HG03520 (cell line): ENCODE results near the gene DDX53.

Experiments used
- ATAC-seq: cut with Tn5 transposase; IDR thresholded peaks from one replicate; pipeline ENCODE4 v1.9.1; 2021; ENCODE audit warnings: mild to moderate bottlenecking, moderate library complexity; ENCODE audit not compliant: unreplicated experiment

Gene DDX53

GRCh38 chrX:22999696-23000223 lies at the start of gene DDX53:
DDX53 (plus strand) TSS chrX:22999960; CDS start chrX:23000058, 98 bp downstream.
- ATAC-seq, result no peak

DNA sequence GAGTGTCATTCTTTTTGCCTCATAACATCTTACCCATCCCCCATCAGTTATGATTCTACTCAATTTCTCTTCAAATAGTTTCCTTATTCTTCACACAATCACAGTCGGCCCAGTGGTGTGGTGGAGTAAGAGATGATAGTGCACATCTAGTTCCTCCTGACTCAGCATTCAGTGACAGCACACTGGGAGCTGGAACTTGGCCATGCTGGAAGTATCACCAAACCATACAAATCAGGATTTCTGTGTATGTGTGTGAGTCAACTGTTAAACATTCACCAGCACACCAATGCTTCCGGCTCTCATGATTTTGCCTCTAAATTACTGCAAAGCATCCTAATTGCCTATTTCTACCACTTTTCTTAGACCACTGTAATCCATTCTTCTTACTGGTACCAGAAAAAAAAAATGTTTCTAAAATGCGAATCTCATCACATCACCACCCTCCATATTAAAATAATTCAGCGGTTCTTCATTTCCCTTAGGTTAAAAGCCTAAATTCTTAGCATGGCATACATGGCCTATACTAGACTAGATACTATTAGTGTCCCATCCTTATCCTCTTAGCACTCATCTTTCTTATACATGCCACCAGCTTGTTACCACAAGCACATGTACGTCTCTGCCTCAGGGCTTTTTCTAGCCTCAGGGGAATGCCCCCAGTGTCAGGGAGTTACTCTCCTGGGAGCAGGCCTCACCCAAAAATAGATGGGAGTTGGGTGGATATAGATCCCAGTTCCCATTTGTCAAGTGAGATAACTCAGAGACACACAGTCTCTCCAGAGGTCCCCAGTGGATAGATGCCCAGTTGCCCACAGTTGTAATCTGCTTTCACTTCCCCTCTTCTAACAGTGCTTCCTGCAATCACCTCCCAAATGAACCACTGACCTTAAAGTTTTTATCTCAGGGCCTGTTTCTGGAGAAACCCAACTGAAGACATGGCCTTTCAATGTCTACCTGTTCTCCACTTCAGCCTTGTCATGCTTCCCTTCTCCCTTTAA lies 49.2 kb upstream of the DDX53 start:
- no peak for ATAC-seq

DNA sequence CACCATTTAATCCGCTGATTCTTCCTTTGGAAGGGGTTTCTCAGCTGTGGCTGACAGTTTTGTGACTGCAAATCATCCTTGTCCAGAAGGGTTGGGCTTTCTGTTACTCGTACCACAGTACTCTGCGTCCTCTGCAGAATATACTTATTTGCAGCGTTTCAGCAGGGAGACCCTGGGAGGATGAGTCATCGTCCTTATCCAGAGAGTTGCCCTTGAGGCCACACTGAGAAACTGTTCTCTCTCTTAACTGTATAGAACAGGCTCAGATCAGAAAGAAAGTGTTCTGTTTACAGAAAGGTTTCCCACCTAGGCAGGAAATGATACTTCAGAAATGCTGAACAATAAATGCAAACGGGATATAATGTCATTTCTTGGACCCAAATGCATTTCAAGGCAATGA lies 47.8 kb upstream of the DDX53 start:
- ATAC-seq, result no peak

- no peak for ATAC-seq
Measured at GRCh38 chrX:22958250-22958649, 41.5 kb upstream of the DDX53 start.

DNA sequence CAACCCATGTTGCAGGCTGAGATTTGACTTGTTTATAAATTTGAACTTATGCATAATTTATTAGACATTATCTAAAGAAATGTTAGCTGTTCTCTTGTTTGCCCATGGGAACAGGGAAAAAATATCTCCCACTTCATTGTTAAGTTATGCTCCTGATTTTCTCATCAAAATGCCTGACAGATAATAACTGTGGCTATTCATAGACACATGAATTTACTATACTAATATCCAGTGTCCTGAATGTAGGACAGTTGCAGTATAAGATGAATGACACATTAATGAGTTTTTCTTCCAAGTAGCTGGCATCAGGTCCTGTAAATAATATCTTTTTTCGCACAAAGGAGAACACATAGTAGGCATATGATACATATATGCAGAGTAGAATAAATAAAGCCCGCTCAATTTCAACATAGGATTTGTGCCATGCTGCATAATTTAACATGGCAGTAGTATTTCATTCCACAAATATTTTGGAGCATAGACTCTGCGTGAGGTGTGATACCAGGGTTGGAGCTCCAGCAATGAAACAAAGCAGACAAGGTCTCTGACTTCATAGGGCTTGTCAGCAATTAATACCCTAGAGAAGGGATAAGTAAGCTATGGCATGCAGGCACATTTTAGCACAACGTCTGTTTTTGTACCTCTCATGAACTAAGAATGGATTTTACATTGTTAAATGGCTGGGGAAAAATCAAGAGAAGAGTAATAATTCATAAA lies 40.4 kb upstream of the DDX53 start:
- no peak for ATAC-seq

GRCh38 chrX:22963196-22963595 lies 36.6 kb upstream of the DDX53 start:
- ATAC-seq, result no peak

DNA sequence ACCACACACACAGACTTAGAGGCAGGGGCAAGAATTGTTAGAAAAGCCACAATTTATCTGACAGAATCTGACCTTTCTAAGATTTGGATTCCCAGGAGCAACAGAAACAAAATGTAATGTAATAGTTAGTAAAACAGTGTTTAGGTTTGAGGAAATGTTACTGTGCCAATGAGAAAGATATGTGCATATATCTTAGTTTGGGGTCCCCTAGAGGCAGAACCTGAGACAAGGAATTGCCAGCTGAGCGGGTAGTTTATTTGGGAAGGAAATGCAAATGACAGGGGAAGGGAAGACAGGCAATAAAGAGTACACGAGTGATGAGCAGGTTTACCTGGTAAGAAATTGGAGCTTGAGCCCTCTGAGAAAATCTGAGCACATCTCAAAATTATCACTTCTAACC lies 31.3 kb upstream of the DDX53 start:
- ATAC-seq, result no peak

DNA sequence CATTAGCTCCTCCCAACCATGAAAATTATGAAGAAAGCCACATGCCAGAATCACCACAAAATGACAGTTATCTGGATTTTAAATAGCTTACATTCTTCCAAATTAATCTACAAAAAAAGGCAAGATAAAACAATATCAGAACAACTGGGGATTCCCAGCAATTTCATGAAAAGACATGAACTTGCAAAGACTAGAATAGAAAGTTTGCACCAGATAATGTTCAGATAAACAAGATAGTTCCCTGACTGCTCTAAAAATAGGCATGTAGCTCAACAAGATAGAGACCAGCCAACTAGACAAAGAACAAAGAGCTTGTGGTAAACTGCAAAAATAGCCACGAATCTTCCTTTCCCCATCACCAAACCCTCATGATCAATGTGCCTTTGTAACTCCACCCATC lies 30.3 kb upstream of the DDX53 start:
- ATAC-seq, result no peak

DNA sequence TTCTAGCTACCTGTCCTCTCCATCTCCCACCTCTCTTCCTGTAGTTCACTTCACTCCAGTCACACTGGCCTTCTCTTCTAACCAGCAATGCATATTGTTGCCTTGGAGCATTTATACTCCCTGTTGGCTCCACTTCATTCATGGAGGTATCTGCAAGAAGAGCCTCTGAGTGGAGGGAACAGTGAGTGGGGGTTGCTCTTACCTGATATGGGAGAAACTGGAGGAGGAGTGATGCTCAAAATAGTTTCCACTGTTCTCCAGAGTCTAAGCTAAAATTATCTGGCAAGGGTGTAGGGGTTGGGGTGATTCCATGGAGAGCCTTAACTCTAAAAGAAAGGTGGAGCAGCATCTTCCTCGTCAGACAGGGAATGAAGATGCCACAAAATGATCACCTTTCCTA lies 28.9 kb upstream of the DDX53 start:
- no peak for ATAC-seq

- no peak for ATAC-seq
Measured at GRCh38 chrX:22974616-22975015, 25.1 kb upstream of the DDX53 start.

DNA sequence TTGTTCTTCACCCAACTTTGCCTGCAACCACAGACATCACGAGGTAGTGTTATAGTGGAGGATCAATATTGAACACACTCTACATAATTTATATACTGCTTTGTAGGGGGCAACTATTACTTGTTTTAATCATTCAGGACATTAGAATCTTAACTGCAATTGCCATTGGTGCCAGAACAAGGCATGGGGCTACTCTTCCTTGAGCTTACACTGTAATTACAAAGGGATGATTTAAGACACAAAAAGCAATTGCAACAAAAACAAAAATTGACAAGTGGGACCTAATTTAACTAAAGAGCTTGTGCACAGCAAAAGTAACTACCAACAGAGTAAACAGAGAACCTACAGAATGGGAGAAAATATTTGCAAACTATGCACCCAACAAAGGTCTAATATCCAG lies 24.0 kb upstream of the DDX53 start:
- ATAC-seq, result no peak

GRCh38 chrX:22985958-22986357 lies 13.8 kb upstream of the DDX53 start:
- no peak for ATAC-seq

DNA sequence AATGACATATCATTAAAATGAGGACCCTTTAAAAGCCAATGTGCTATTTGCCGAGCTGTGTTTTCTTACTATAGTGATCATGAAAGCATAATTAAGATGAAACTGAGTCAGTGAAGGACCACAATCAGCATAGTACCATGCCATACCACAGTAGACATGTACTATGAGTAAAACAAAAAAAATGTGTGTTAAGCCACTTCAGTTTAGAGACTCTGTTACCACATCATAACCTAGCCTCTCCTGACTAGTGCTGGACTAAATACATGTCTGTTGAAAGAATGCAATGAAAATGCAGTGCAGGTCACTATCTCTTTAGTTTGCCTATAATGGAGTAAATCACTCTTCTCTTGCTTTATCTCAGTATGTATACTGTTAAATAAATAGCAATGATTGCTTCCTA lies 12.3 kb upstream of the DDX53 start:
- no peak for ATAC-seq

DNA sequence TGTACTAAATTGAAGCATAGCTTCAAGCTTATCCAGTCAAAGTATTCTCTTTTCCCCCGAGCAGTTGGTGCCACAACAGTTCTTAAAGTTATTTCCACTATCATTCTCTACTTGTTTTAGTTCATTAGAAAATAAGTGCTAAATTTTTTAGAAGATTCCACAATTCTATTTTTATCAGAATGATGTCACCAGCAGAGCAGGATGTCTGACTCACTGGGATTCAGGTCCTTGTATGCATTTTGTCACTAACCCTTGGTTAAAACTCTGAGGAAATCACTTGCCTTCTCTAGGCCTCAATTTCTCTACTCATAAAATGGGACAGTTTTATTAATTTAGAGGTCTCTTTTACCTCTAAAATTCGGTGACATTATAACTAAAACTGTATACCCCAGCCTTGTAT lies 3.4 kb downstream of the DDX53 start:
- ATAC-seq, result no peak

DNA sequence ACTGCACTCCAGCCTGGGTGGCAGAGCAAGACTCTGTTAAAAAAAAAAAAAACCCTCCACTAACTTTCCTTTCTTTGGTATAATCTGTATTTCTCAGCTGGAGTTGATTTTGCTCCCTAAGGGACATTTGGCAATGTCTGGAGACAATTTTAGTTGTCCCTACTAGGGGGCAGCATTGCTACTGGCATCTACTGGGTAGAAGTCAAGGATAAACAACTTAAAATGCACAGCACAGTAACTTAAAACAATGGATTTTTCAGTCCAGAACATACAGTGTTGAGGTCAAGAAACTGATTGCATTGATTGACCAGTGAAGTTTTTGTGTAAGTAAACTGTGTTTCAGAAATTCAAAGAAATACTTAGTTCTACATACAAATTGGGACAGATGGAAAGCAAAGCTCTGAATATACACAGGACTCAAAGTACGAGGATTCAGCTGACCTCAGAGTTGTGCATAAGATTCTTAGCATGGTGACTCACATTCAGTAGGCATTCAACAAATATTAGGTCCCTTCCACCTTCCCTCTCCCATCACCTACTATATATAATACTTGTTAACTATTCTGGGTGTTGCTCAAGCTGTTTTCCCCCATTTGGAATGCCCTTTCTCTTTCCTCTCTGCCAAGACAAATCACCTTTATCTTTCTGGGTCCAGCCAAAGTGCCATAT lies 8.8 kb downstream of the DDX53 start:
- ATAC-seq, result no peak

DNA sequence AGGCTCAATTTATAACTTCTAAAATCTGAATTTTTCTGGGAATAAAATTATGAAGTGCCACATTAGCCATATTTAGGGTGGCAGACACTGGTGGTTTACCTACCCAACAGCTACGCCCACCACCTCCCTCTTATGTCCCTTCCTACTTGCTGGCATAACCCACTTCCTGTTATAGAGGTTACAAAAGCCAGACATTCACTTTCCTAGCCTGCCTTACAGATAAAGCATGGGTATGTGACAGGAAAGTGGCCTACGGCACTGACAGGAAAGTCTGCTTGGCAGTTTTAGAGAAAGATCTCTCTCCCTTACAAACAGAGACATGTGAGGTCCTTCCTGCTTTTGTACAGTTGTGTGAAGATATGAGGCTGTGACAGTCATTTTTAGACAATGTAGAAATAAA lies 12.4 kb downstream of the DDX53 start:
- ATAC-seq, result no peak

DNA sequence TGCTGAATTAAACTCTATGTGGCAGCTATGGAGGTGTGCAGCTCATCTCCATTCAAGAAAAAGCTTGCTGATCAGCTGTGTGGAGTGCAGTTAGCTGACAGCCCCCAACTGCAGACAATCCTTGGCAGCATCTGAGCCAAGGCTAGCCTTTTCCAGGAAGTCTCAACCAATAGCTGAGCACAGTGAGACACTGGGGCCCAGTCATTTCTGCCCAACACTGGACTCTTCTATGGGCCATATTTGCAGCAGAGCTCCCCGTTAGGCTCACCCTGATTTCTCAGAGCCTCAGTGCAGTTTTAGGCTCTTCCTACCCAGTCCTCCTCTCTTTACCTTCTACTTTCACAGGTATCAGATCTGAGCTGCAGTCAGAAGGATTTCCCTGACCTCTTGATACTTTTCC lies 12.9 kb downstream of the DDX53 start:
- ATAC-seq, result no peak

- ATAC-seq, result no peak
Measured at GRCh38 chrX:23013366-23013765, 13.6 kb downstream of the DDX53 start.

DNA sequence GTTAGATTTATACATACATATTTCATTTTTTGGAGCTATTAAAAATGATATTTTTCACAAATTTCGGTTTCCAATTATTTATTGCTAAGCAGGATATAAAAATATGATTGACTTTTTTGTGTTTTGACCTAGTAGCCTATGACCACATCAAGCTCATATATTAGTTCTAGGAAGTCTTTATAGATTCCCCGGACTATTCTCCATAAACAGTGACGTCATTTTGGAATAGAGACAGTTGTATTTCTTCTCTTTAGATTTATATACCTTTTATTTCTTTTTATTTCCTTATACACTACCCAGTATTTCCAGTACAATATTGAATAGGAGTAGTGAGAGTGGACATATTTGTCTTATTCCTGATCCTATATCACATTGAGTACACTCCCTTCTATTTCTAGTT lies 31.8 kb downstream of the DDX53 start:
- ATAC-seq, result no peak

- no peak for ATAC-seq
Measured at GRCh38 chrX:23035493-23035892, 35.7 kb downstream of the DDX53 start.

- ATAC-seq, result no peak
Measured at GRCh38 chrX:23046443-23046842, 46.7 kb downstream of the DDX53 start.
